ENCODE data around the gene PPP3CA.

Gene PPP3CA

DNA sequence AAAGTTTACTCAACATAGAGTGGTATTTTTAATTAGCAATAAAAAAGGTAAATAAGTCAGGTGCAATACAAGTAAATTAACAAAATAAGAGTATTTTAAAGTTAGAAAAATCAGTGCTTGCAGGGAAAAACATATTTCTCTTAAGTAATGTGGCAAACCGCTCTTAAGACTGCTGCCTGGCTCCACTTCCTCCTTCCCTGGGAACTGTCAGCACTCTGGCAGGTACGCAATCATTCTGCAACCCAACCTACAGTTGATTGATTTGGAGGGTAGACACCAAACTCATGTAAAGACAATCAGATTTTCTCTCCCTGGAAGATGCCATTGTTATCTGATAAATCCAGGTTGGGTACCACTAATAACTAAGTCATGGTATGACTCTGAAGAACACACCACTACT lies 63.9 kb downstream of the PPP3CA start:
- TF ChIP-seq, protein P1, sequence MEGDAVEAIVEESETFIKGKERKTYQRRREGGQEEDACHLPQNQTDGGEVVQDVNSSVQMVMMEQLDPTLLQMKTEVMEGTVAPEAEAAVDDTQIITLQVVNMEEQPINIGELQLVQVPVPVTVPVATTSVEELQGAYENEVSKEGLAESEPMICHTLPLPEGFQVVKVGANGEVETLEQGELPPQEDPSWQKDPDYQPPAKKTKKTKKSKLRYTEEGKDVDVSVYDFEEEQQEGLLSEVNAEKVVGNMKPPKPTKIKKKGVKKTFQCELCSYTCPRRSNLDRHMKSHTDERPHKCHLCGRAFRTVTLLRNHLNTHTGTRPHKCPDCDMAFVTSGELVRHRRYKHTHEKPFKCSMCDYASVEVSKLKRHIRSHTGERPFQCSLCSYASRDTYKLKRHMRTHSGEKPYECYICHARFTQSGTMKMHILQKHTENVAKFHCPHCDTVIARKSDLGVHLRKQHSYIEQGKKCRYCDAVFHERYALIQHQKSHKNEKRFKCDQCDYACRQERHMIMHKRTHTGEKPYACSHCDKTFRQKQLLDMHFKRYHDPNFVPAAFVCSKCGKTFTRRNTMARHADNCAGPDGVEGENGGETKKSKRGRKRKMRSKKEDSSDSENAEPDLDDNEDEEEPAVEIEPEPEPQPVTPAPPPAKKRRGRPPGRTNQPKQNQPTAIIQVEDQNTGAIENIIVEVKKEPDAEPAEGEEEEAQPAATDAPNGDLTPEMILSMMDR (conservative IDR thresholded peaks at IDR 0.05; ENCODE audit: low read length), result no peak
- H3K4me3 ChIP-seq (ENCODE audit: low read length), result no peak overlapping the region
- DNase-seq (ENCODE audit: low read depth), result no peak

DNA sequence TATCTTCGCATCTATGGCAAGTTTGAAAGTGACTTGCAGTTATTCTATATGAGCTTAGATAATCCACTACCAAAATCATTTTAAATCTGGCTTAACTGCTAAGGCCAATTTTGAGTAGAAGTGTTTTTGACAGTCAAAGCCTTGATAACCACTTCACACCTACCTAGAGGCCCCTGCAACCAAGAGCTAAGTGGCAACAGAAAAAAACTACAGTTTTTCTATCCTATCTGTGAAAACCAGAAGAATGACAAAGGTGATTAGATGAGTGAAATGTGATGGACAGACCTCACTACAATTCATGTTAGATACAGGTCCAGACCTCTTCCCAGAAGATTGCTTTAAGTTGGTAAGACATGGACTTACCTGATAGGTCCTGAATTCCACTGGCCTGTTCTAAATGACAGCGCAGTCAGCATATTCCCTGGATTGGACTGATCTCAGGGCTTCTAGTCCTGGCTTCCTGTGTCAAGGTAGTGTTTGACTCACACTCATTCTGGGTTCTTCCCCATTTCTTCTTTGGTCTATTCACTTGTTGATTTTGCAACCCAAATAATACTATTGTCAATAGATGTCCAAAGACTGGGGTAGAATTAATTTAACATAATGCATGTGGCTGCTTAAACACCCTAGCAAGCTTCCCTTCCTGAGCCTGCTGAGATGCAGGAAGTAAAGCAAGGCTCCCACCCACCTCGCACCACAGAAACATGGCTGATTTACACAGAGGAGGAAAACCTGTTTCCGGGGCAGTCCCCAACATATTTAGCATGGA lies 65.1 kb downstream of the PPP3CA start:
- no peak for DNase-seq (ENCODE audit: low read depth)
- TF ChIP-seq, protein P1 (conservative IDR thresholded peaks at IDR 0.05; ENCODE audit: low read length), result no peak
- H3K4me3 ChIP-seq (ENCODE audit: low read length), result no peak overlapping the region

DNA sequence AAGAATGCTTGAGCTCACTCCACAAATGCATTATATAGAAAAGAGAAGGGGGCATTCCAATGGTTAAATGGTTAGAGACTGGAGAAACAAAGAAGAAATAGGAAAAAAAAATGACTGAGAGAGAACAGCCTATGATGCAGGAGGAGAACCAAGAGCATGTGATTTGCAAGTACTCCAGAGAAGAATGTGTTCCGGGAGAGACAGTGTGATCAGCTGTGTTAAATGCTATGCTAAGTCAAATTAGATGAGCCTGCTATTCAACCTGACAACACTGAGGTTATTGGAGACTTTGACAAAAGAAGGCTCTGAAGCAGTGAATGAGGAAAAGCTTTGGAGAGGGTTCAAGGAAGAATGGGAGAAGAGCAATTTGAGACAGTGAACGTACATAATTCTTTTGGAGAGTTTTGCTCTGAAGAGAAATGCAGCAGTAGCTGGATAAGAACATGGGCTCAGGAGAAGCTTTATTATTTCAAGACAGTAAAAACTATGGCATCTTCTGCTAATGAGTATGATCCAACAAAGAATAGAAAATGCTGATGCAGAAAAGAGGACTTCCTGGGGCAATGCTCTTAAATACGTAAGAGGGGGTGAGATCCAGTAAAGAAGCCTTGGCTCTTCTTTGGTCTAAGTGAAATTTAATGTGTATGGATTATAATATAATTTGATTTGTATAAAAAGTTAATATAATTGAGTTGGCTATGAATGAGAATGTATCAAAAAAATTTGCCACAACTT lies 66.3 kb downstream of the PPP3CA start:
- TF ChIP-seq, protein P1 (conservative IDR thresholded peaks at IDR 0.05; ENCODE audit: low read length), result no peak
- no peak overlapping the region for H3K4me3 ChIP-seq (ENCODE audit: low read length)
- DNase-seq (ENCODE audit: low read depth), result no peak

DNA sequence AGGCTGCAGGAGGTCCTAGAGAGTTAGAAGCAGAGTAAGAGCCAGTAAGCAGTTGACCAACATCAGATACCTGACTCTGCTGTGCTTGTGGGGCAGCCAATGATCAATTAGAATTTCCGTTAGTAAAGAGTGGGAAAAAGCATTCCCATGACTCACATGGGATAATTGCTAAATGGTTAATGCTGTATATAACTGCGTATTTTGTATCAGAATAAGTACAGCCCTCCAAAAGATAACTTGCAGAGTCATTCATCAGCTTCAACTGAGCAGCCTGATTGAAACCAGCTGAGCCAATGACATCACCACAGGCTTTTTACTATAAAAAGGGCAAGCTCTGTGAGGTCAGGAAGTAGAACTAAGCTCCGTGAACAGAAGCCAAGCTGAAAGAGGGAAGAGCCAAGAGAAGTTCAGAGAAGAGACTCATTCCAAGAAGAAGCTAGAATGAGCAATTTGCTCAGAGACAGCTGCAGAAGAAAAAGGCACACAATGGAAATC lies 67.9 kb downstream of the PPP3CA start:
- peak; percentile 97 for DNase-seq (ENCODE audit: low read depth)
- TF ChIP-seq, protein P1 (conservative IDR thresholded peaks at IDR 0.05; ENCODE audit: low read length), result no peak

DNA sequence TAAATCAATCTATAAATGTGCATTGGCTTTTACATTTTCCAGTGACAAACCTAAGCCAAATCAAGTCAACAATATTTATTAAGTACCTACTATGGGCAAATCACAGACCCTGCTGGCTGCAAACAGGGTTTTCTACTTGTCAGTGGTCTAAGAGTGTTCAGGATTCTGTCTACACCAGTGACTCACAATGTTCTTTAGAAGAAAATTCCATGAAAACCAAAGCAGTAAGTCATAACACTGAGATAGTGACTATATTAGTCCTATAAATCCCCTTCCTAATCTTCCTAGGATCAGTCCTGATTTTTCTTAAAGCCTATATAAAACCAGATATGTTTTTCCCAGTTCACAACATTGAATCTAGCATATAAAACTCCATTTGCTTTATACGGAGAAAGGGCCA lies 69.7 kb downstream of the PPP3CA start:
- H3K4me3 ChIP-seq (ENCODE audit: low read length), result no peak overlapping the region
- TF ChIP-seq, protein P1 (conservative IDR thresholded peaks at IDR 0.05; ENCODE audit: low read length), result no peak
- peak; percentile 38 for DNase-seq (ENCODE audit: low read depth)

More for the DNA sequence above, 67.9 kb downstream of the PPP3CA start:
- no peak overlapping the region for H3K4me3 ChIP-seq (ENCODE audit: low read length)

DNA sequence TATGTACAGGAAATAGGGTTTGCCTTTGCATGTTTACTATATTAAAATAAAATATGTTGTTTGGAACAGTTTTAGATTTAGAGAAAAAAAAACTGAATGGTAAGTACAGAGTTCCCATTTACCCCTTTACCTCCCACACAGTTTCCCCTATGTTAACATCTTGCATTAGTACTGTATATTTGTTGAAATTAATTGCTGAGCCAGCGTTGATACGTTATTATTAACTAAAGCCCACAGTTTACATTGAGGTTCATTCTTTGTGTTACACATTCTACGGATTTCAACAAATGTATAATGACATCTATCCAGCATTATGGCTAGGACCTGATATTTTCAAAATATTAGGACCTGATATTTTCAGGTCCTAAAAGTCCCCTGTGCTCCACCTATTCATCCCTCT lies 70.7 kb downstream of the PPP3CA start:
- DNase-seq (ENCODE audit: low read depth), result no peak
- no peak overlapping the region for H3K4me3 ChIP-seq (ENCODE audit: low read length)
- TF ChIP-seq, protein P1 (conservative IDR thresholded peaks at IDR 0.05; ENCODE audit: low read length), result no peak

Data from AG10803 (cell line).